A673 (cell line): Measurements from ENCODE around the gene GULP1.

Experiments
- CTCF ChIP-seq: fragments of 300-800, 200-600 bp; sonication (generic); conservative IDR thresholded peaks from 2 replicates; pipeline ENCODE4 v1.5.1; 2017; ENCODE audit warnings: low read depth, mild to moderate bottlenecking, antibody characterized with exemption, low read length, moderate library complexity, mixed read lengths
- EZH2 ChIP-seq: fragments of 200-600 bp; sonication (generic); IDR thresholded peaks from 2 replicates; pipeline ENCODE4 v1.6.1; 2017; ENCODE audit warnings: borderline replicate concordance, low read depth, mild to moderate bottlenecking, mixed read lengths, antibody characterized with exemption, low read length; ENCODE audit not compliant: poor library complexity, severe bottlenecking

- TF ChIP-seq CTCF (no peak), EZH2 (no peak)
These were observed 226.0 kb downstream of the GULP1 start for GRCh38 chr2:188517549-188518215.
